Thyroid gland (tissue), 4 donors: ENCODE measurements around the gene MICAL3. TPM values are rescaled to one million over a fixed set of nuclear protein-coding genes. Genes with fewer than 3 reads are reported as not detected.
A peak's percentile ranks its signal among the peaks of the same experiment; 100 is the strongest.
"Not testable (repeated sequence)": the region's sequence is repeated elsewhere in the genome, so short reads cannot be mapped to it uniquely, and the experiment has no call there.

Experiments
- DNase-seq, 2 donors: peaks; one replicate each; pipeline ENCODE4 v3.0.0-alpha.2; 2019
- H3K27ac ChIP-seq, 3 donors: fragments of 200-600 bp; sonication (generic); 1 replicate in 2 of 3; 2 replicates in 1 of 3; pipeline ENCODE4 v1.5.1; 2016 to 2019; ENCODE audit warnings: mild to moderate bottlenecking in 1 of 3, moderate library complexity in 1 of 3
- H3K27me3 ChIP-seq: fragments of 200-600 bp; sonication (generic); one replicate; pipeline ENCODE4 v1.5.1; 2019
- H3K36me3 ChIP-seq, 2 donors: fragments of 200-600 bp; sonication (generic); one replicate each; pipeline ENCODE4 v1.5.1; 2016 to 2019
- H3K4me1 ChIP-seq, 2 donors: fragments of 200-600 bp; sonication (generic); one replicate each; pipeline ENCODE4 v1.5.1; 2017 to 2019
- H3K4me3 ChIP-seq, 3 donors: fragments of 200-600 bp; sonication (generic); replicated peaks in 1 of 3; 1 replicate in 2 of 3; 2 replicates in 1 of 3; pipeline ENCODE4 v1.5.1; 2016; ENCODE audit warnings: mild to moderate bottlenecking in 1 of 3
- H3K9me3 ChIP-seq: fragments of 200-600 bp; sonication (generic); one replicate; pipeline ENCODE4 v1.5.1; 2017
- CTCF ChIP-seq, 6 experiments: fragments of 200-600 bp in 3 of 6; fragments of 450-650 bp in 3 of 6; sonication (generic) in 3 of 6; IDR thresholded peaks; one replicate each; pipeline ENCODE4 v1.5.1; 2016 to 2019; ENCODE audit warnings: antibody characterized with exemption in 6 of 6, mild to moderate bottlenecking in 2 of 6, inconsistent platforms in 1 of 6, moderate library complexity in 1 of 6
- POLR2A ChIP-seq, 2 donors: fragments of 450-650 bp; IDR thresholded peaks; one replicate each; pipeline ENCODE4 v1.6.1; 2017; ENCODE audit warnings: antibody characterized with exemption in 2 of 2, mild to moderate bottlenecking in 2 of 2, moderate library complexity in 1 of 2
- WGBS, 2 donors: methylation state at CpG; one replicate each; pipeline ENCODE4 v1.1.5; 2017; 5-methylcytosine and 5-hydroxymethylcytosine counted together
- intact Hi-C: fragments of 100-400 bp; cut with DNase I; formaldehyde crosslinking; loops from one replicate; pipeline ENCODE4 v1.15.1; 2023
- total RNA-seq, 4 donors: library from RNA; depleted of rRNA; stranded (reverse); fragments of >200 nt; gene quantifications; one replicate each; pipeline ENCODE4 v1.2.3, GENCODE V29; 2016

MICAL3 gene
- total RNA-seq, 4 donors from 2014 or later: 31.8 to 53.8 (median 43.6) TPM

GRCh38 chr22:17880020-17880419, 144.3 kb downstream of the MICAL3 start:
- Histone ChIP-seq H3K36me3 (peaks cover 5 to 11% of the 10 kb centered on the region in 2 donors), H3K4me3 (no peak overlapping the region), H3K27ac (no peak overlapping the region), H3K27me3 (no peaks in the 10 kb centered on the region), H3K4me1 (peaks cover 17% of the 10 kb centered on the region in 2 donors), H3K9me3 (no peaks in the 10 kb centered on the region)
- TF ChIP-seq POLR2A (IDR thresholded peaks at IDR 0.05): no peak
- intact Hi-C loops: no loop called here
- DNase-seq: no peak
- 95 to 97% methylated on average over 15 to 17 of the region's 17 CpGs for WGBS, 2 donors

GRCh38 chr22:17878941-17879340, 145.4 kb downstream of the MICAL3 start:
- Histone ChIP-seq H3K27ac (no peak overlapping the region), H3K36me3 (peaks cover 5 to 11% of the 10 kb centered on the region in 2 donors), H3K4me1 (peaks cover 8 to 10% of the 10 kb centered on the region in 2 donors), H3K9me3 (no peaks in the 10 kb centered on the region), H3K4me3 (no peak overlapping the region), H3K27me3 (no peaks in the 10 kb centered on the region)
- intact Hi-C loops: no loop called here
- TF ChIP-seq POLR2A (IDR thresholded peaks at IDR 0.05): no peak
- no peak for TF ChIP-seq CTCF (IDR thresholded peaks at IDR 0.05)
- 78 to 88% methylated on average over 7 of the region's 7 CpGs for WGBS, 2 donors
- no peak for DNase-seq

GRCh38 chr22:17878186-17878694, 146.1 kb downstream of the MICAL3 start:
- intact Hi-C loops: no loop called here
- DNase-seq: no peak
- Histone ChIP-seq H3K27me3 (no peaks in the 10 kb centered on the region), H3K36me3 (peaks cover 5 to 11% of the 10 kb centered on the region in 2 donors), H3K4me3 (no peak overlapping the region), H3K4me1 (peaks cover 2 to 3% of the 10 kb centered on the region in 2 donors), H3K27ac (no peak overlapping the region), H3K9me3 (no peaks in the 10 kb centered on the region)
- TF ChIP-seq CTCF (IDR thresholded peaks at IDR 0.05) (no peak), POLR2A (IDR thresholded peaks at IDR 0.05) (no peak)
- WGBS, 2 donors: 91 to 97% methylated on average over 10 of the region's 10 CpGs

- peaks cover 5 to 11% of the 10 kb centered on the region in 2 donors for H3K36me3 ChIP-seq
- H3K4me1 ChIP-seq, H3K9me3 ChIP-seq, H3K27me3 ChIP-seq, H3K27ac ChIP-seq, H3K4me3 ChIP-seq, intact Hi-C loops, DNase-seq: not testable (repeated sequence)
Observed at GRCh38 chr22:17876878-17877855, 147.2 kb downstream of the MICAL3 start.

- DNase-seq: peak; percentile 90 to 92
- Histone ChIP-seq H3K4me1 (no peaks in the 10 kb centered on the region), H3K36me3 (peaks cover 8 to 16% of the 10 kb centered on the region in 2 donors), H3K4me3 (no peak overlapping the region), H3K27ac (no peak overlapping the region), H3K9me3 (no peaks in the 10 kb centered on the region), H3K27me3 (no peaks in the 10 kb centered on the region)
- intact Hi-C loops: no loop called here
- WGBS, 2 donors: 40 to 66% methylated on average over 4 of the region's 4 CpGs
- TF ChIP-seq POLR2A (IDR thresholded peaks at IDR 0.05) (no peak), CTCF (IDR thresholded peaks at IDR 0.05) (peak in 5 of 6 experiments; percentile 14 to 64 (median 45))
Observed at GRCh38 chr22:17876306-17876831, 148.0 kb downstream of the MICAL3 start.

- no peaks in the 10 kb centered on the region for H3K9me3 ChIP-seq
- no peak for TF ChIP-seq POLR2A (IDR thresholded peaks at IDR 0.05)
- no peak for TF ChIP-seq CTCF (IDR thresholded peaks at IDR 0.05)
- no peak overlapping the region for H3K4me3 ChIP-seq
- no peaks in the 10 kb centered on the region for H3K27me3 ChIP-seq
- no peak for DNase-seq
- no peaks in the 10 kb centered on the region for H3K4me1 ChIP-seq
- 89 to 90% methylated on average over 12 of the region's 12 CpGs for WGBS, 2 donors
- intact Hi-C loops: no loop called here
- no peak overlapping the region for H3K27ac ChIP-seq
- peaks cover 12 to 21% of the 10 kb centered on the region in 2 donors for H3K36me3 ChIP-seq
Observed at GRCh38 chr22:17875631-17876030, 148.7 kb downstream of the MICAL3 start.
